WTC11 (cell line): ENCODE measurements around the gene RPS15. TPM values are rescaled to one million over a fixed set of nuclear protein-coding genes. Genes with fewer than 3 reads are reported as not detected.
A peak's percentile ranks its signal among the peaks of the same experiment; 100 is the strongest.
"Not testable (repeated sequence)": the region's sequence is repeated elsewhere in the genome, so short reads cannot be mapped to it uniquely, and the experiment has no call there.

Source experiments
- ATAC-seq: fragments of 200-7000 bp; cut with Tn5 transposase; 2 replicates; pipeline ENCODE4 v1.10.0; 2021; ENCODE audit warnings: mild to moderate bottlenecking, moderate library complexity
- CTCF ChIA-PET: fragments of 300-600 bp; sonication (Branson Sonifier 250); formaldehyde crosslinking; loops from one replicate; lab custom pipeline; 2021; ENCODE audit warnings: antibody characterized with exemption; lab: Charles Lee
- POLR2A ChIA-PET: fragments of 350-600 bp; sonication (Branson Sonifier 250); formaldehyde crosslinking; loops from one replicate; lab custom pipeline; 2021; ENCODE audit warnings: antibody characterized with exemption; lab: Charles Lee
- DNase-seq: peaks from one replicate; pipeline ENCODE4 v3.0.0; 2021; ENCODE audit warnings: low spot score
- H3K27ac Mint-ChIP-seq: 2 replicates; pipeline ENCODE4 v1.8.0; 2021; ENCODE audit warnings: mixed read lengths
- H3K27me3 Mint-ChIP-seq: 2 replicates; pipeline ENCODE4 v1.8.0; 2021; ENCODE audit warnings: low read depth, mild to moderate bottlenecking, moderate library complexity, mixed read lengths
- H3K36me3 Mint-ChIP-seq: 2 replicates; pipeline ENCODE4 v1.8.0; 2021; ENCODE audit warnings: mixed read lengths
- H3K4me1 Mint-ChIP-seq: 2 replicates; pipeline ENCODE4 v1.8.0; 2022; ENCODE audit warnings: mixed read lengths
- H3K4me3 Mint-ChIP-seq: 2 replicates; pipeline ENCODE4 v1.8.0; 2021; ENCODE audit warnings: mild to moderate bottlenecking, moderate library complexity, mixed read lengths
- H3K9me3 Mint-ChIP-seq: 2 replicates; pipeline ENCODE4 v1.8.0; 2021; ENCODE audit warnings: mixed read lengths
- GABPB1 ChIP-seq: sonication (generic); formaldehyde crosslinking; IDR thresholded peaks from 2 replicates; pipeline ENCODE4 v1.8.1; 2023; ENCODE audit warnings: mild to moderate bottlenecking, missing genetic modification reagents
- IRF2 ChIP-seq: sonication (generic); formaldehyde crosslinking; IDR thresholded peaks from 2 replicates; pipeline ENCODE4 v1.8.0; 2022; ENCODE audit warnings: low read depth, missing genetic modification reagents, borderline replicate concordance
- KAT7 ChIP-seq: sonication (generic); formaldehyde crosslinking; IDR thresholded peaks from 2 replicates; pipeline ENCODE4 v1.8.1; 2023; ENCODE audit warnings: missing genetic modification reagents, mild to moderate bottlenecking, borderline replicate concordance
- MAX ChIP-seq: sonication (generic); formaldehyde crosslinking; IDR thresholded peaks from 2 replicates; pipeline ENCODE4 v1.8.0; 2022; ENCODE audit warnings: mild to moderate bottlenecking, missing genetic modification reagents
- NFATC4 ChIP-seq: fragments of 250-450 bp; sonication (Bioruptor Pico); IDR thresholded peaks from 2 replicates; pipeline ENCODE4 v1.9.0; 2021; ENCODE audit warnings: mild to moderate bottlenecking
- SMAD4 ChIP-seq: sonication (generic); formaldehyde crosslinking; IDR thresholded peaks from 2 replicates; pipeline ENCODE4 v1.8.0; 2022; ENCODE audit warnings: mild to moderate bottlenecking, missing genetic modification reagents
- SOX15 ChIP-seq: fragments of 250-450 bp; sonication (Bioruptor Pico); IDR thresholded peaks from 2 replicates; pipeline ENCODE4 v1.9.0; 2021; ENCODE audit warnings: mild to moderate bottlenecking
- USF2 ChIP-seq: sonication (generic); formaldehyde crosslinking; IDR thresholded peaks from 2 replicates; pipeline ENCODE4 v1.8.1; 2023; ENCODE audit warnings: mild to moderate bottlenecking, missing genetic modification reagents, moderate library complexity
- ZMAT4 ChIP-seq: fragments of 250-450 bp; sonication (Bioruptor Pico); IDR thresholded peaks from 2 replicates; pipeline ENCODE4 v1.9.0; 2021; ENCODE audit warnings: mild to moderate bottlenecking
- ZNF317 ChIP-seq: sonication (generic); formaldehyde crosslinking; IDR thresholded peaks from 2 replicates; pipeline ENCODE4 v1.8.1; 2023; ENCODE audit warnings: low read depth, mild to moderate bottlenecking, moderate library complexity, missing genetic modification reagents, borderline replicate concordance
- ZNF512 ChIP-seq: sonication (generic); formaldehyde crosslinking; IDR thresholded peaks from 2 replicates; pipeline ENCODE4 v1.8.1; 2022; ENCODE audit warnings: missing genetic modification reagents, borderline replicate concordance
- total RNA-seq: library from RNA; stranded (reverse); gene quantifications from 3 replicates; pipeline ENCODE4 v1.2.3, GENCODE V29; 2021
- TF ChIP-seq, protein P1 (sequence below): sonication (generic); formaldehyde crosslinking; IDR thresholded peaks from 2 replicates; pipeline ENCODE4 v1.8.0; 2022; ENCODE audit warnings: mild to moderate bottlenecking, missing genetic modification reagents
- TF ChIP-seq, protein P2 (sequence below): fragments of 250-450 bp; sonication (Bioruptor Pico); IDR thresholded peaks from 2 replicates; pipeline ENCODE4 v1.8.0; 2021; ENCODE audit warnings: mild to moderate bottlenecking
- TF ChIP-seq, protein P3 (sequence below): sonication (generic); formaldehyde crosslinking; IDR thresholded peaks from 2 replicates; pipeline ENCODE4 v1.8.0; 2023; ENCODE audit warnings: missing genetic modification reagents, mild to moderate bottlenecking, borderline replicate concordance
- TF ChIP-seq, protein P4 (sequence below): fragments of 250-450 bp; sonication (Bioruptor Pico); IDR thresholded peaks from 2 replicates; pipeline ENCODE4 v1.9.0; 2021; ENCODE audit warnings: mild to moderate bottlenecking, borderline replicate concordance
- TF ChIP-seq, protein P5 (sequence below): sonication (generic); formaldehyde crosslinking; IDR thresholded peaks from 2 replicates; pipeline ENCODE4 v1.8.1; 2023; ENCODE audit warnings: mild to moderate bottlenecking, moderate library complexity, missing genetic modification reagents

RPS15 gene
- total RNA-seq, 1 experiment from 2014 or later, result 1,932 TPM

DNA sequence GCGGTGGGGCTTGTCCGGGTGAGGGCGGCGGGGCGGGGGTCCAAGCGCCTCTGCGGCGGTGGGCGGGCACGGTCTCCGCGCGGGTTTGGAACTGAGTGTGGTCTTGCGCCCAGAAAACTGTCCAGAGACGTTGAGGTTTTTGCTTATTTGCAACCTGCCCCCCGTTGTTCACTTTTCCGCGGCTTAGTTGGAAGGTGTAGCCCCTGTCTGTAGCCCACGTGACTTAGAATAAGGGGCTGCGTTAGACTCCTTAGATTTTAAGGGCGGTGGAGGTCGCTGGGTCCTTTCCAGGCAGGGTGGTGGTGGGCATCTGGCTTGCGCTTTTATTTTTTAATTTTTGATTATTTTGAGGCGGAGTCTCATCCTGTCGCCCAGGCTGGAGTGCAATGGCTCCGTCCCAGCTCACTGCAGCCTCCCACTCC is 748 bp downstream of the RPS15 start:
- ATAC-seq, result no peak
- no peaks in the 10 kb centered on the region for H3K9me3 Mint-ChIP-seq
- H3K36me3 Mint-ChIP-seq, result peaks cover 44% of the 10 kb centered on the region
- ChIA-PET POLR2A (no interaction called here), CTCF (no interaction called here)
- no peak for DNase-seq
- no peaks in the 10 kb centered on the region for H3K27me3 Mint-ChIP-seq
- peaks cover 21% of the 10 kb centered on the region for H3K4me1 Mint-ChIP-seq
- peak overlapping the region; percentile 97 for H3K4me3 Mint-ChIP-seq
- no peak overlapping the region for H3K27ac Mint-ChIP-seq
- no peak for TF ChIP-seq ZNF512 (CRISPR knock-in tag)
- TF ChIP-seq, protein P1, sequence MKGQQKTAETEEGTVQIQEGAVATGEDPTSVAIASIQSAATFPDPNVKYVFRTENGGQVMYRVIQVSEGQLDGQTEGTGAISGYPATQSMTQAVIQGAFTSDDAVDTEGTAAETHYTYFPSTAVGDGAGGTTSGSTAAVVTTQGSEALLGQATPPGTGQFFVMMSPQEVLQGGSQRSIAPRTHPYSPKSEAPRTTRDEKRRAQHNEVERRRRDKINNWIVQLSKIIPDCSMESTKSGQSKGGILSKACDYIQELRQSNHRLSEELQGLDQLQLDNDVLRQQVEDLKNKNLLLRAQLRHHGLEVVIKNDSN (CRISPR knock-in tag), result peak; percentile 58; the same call in 1 of the 2 replicates
- peak; percentile 62 for TF ChIP-seq USF2
- TF ChIP-seq, protein P2, sequence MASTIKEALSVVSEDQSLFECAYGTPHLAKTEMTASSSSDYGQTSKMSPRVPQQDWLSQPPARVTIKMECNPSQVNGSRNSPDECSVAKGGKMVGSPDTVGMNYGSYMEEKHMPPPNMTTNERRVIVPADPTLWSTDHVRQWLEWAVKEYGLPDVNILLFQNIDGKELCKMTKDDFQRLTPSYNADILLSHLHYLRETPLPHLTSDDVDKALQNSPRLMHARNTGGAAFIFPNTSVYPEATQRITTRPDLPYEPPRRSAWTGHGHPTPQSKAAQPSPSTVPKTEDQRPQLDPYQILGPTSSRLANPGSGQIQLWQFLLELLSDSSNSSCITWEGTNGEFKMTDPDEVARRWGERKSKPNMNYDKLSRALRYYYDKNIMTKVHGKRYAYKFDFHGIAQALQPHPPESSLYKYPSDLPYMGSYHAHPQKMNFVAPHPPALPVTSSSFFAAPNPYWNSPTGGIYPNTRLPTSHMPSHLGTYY (CRISPR knock-in tag), result no peak
- no peak for TF ChIP-seq SMAD4 (CRISPR knock-in tag)
- TF ChIP-seq, protein P3, sequence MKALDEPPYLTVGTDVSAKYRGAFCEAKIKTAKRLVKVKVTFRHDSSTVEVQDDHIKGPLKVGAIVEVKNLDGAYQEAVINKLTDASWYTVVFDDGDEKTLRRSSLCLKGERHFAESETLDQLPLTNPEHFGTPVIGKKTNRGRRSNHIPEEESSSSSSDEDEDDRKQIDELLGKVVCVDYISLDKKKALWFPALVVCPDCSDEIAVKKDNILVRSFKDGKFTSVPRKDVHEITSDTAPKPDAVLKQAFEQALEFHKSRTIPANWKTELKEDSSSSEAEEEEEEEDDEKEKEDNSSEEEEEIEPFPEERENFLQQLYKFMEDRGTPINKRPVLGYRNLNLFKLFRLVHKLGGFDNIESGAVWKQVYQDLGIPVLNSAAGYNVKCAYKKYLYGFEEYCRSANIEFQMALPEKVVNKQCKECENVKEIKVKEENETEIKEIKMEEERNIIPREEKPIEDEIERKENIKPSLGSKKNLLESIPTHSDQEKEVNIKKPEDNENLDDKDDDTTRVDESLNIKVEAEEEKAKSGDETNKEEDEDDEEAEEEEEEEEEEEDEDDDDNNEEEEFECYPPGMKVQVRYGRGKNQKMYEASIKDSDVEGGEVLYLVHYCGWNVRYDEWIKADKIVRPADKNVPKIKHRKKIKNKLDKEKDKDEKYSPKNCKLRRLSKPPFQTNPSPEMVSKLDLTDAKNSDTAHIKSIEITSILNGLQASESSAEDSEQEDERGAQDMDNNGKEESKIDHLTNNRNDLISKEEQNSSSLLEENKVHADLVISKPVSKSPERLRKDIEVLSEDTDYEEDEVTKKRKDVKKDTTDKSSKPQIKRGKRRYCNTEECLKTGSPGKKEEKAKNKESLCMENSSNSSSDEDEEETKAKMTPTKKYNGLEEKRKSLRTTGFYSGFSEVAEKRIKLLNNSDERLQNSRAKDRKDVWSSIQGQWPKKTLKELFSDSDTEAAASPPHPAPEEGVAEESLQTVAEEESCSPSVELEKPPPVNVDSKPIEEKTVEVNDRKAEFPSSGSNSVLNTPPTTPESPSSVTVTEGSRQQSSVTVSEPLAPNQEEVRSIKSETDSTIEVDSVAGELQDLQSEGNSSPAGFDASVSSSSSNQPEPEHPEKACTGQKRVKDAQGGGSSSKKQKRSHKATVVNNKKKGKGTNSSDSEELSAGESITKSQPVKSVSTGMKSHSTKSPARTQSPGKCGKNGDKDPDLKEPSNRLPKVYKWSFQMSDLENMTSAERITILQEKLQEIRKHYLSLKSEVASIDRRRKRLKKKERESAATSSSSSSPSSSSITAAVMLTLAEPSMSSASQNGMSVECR (CRISPR knock-in tag), result no peak
- no peak for TF ChIP-seq GABPB1 (CRISPR knock-in tag)
- TF ChIP-seq KAT7 (CRISPR knock-in tag), result no peak
- TF ChIP-seq, protein P4, sequence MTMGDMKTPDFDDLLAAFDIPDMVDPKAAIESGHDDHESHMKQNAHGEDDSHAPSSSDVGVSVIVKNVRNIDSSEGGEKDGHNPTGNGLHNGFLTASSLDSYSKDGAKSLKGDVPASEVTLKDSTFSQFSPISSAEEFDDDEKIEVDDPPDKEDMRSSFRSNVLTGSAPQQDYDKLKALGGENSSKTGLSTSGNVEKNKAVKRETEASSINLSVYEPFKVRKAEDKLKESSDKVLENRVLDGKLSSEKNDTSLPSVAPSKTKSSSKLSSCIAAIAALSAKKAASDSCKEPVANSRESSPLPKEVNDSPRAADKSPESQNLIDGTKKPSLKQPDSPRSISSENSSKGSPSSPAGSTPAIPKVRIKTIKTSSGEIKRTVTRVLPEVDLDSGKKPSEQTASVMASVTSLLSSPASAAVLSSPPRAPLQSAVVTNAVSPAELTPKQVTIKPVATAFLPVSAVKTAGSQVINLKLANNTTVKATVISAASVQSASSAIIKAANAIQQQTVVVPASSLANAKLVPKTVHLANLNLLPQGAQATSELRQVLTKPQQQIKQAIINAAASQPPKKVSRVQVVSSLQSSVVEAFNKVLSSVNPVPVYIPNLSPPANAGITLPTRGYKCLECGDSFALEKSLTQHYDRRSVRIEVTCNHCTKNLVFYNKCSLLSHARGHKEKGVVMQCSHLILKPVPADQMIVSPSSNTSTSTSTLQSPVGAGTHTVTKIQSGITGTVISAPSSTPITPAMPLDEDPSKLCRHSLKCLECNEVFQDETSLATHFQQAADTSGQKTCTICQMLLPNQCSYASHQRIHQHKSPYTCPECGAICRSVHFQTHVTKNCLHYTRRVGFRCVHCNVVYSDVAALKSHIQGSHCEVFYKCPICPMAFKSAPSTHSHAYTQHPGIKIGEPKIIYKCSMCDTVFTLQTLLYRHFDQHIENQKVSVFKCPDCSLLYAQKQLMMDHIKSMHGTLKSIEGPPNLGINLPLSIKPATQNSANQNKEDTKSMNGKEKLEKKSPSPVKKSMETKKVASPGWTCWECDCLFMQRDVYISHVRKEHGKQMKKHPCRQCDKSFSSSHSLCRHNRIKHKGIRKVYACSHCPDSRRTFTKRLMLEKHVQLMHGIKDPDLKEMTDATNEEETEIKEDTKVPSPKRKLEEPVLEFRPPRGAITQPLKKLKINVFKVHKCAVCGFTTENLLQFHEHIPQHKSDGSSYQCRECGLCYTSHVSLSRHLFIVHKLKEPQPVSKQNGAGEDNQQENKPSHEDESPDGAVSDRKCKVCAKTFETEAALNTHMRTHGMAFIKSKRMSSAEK (CRISPR knock-in tag), result no peak
- TF ChIP-seq, protein P5, sequence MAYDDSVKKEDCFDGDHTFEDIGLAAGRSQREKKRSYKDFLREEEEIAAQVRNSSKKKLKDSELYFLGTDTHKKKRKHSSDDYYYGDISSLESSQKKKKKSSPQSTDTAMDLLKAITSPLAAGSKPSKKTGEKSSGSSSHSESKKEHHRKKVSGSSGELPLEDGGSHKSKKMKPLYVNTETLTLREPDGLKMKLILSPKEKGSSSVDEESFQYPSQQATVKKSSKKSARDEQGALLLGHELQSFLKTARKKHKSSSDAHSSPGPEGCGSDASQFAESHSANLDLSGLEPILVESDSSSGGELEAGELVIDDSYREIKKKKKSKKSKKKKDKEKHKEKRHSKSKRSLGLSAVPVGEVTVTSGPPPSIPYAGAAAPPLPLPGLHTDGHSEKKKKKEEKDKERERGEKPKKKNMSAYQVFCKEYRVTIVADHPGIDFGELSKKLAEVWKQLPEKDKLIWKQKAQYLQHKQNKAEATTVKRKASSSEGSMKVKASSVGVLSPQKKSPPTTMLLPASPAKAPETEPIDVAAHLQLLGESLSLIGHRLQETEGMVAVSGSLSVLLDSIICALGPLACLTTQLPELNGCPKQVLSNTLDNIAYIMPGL, result no peak
- no peak for TF ChIP-seq ZNF317 (CRISPR knock-in tag)
- no peak for TF ChIP-seq NFATC4
- TF ChIP-seq IRF2 (CRISPR knock-in tag), result no peak
- no peak for TF ChIP-seq SOX15 (CRISPR knock-in tag)
- no peak for TF ChIP-seq MAX (CRISPR knock-in tag)
- TF ChIP-seq ZMAT4, result no peak

DNA sequence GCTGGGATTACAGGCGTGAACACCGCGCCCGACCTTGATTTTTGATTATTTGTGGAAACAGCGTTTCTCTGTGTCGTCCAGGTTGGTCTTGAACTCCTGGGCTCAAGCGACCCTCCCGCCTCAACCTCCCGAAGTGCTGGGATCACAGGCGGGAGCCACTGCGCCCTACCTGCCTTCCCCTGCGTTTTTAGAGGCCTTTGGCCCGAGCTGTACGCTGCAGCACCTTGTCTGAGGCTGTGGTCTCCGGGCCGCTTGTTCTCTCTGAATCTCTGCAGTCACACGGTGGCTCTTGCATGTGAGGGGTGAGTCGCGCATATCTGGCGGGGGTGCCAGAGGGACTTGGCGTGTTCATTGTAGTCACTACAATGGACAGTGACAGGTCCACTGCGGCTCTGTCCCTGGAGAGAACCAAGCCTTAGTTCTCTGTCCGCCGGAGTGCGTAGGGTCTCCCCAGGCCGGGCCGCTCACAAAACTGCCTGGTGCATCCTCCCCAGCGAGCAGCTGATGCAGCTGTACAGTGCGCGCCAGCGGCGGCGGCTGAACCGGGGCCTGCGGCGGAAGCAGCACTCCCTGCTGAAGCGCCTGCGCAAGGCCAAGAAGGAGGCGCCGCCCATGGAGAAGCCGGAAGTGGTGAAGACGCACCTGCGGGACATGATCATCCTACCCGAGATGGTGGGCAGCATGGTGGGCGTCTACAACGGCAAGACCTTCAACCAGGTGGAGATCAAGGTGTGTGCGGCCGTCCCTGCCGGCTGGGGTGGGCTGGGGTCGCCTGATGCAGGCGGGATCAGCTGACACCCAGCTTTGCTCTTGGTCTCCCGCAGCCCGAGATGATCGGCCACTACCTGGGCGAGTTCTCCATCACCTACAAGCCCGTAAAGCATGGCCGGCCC is 1.6 kb downstream of the RPS15 start:
- not testable (repeated sequence) for H3K27me3 Mint-ChIP-seq, ATAC-seq, H3K9me3 Mint-ChIP-seq, DNase-seq
- peaks cover 44% of the 10 kb centered on the region for H3K36me3 Mint-ChIP-seq
- H3K4me1 Mint-ChIP-seq, result peaks cover 24% of the 10 kb centered on the region
- peak overlapping the region; percentile 93 for H3K27ac Mint-ChIP-seq
- peak overlapping the region; percentile 97 for H3K4me3 Mint-ChIP-seq
- ChIA-PET POLR2A (interaction anchor here (1.2 kb wide), 1 partner anchor 173 kb away, joined by 4 read pairs; no protein-coding TSS in a partner anchor), CTCF (interaction anchor here (0.9 kb wide), 1 partner anchor 106 kb away, joined by 3 read pairs; no protein-coding TSS in a partner anchor)
